Hepatocyte (in vitro differentiated cells): ENCODE measurements around the gene TMEM17. TPM values are rescaled to one million over a fixed set of nuclear protein-coding genes. Genes with fewer than 3 reads are reported as not detected.

Source experiments
- DNase-seq: peaks from one replicate; pipeline ENCODE4 v3.0.0-alpha.2; 2016; ENCODE audit warnings: low spot score
- H2AFZ ChIP-seq: fragments of 200-600 bp; sonication (generic); 2 replicates; pipeline ENCODE4 v1.6.0; 2016; ENCODE audit warnings: antibody characterized with exemption, mild to moderate bottlenecking
- H3K27ac ChIP-seq: fragments of 200-600 bp; sonication (generic); 2 replicates; pipeline ENCODE4 v1.5.1; 2016; ENCODE audit warnings: mild to moderate bottlenecking
- H3K27me3 ChIP-seq: fragments of 200-600 bp; sonication (generic); 2 replicates; pipeline ENCODE4 v1.6.1; 2016
- H3K36me3 ChIP-seq: fragments of 200-600 bp; sonication (generic); replicated peaks from 2 replicates; pipeline ENCODE4 v1.5.1; 2016; ENCODE audit warnings: low read depth; ENCODE audit not compliant: insufficient read depth
- H3K4me1 ChIP-seq: fragments of 200-600 bp; sonication (generic); 2 replicates; pipeline ENCODE4 v1.5.1; 2016; ENCODE audit warnings: mild to moderate bottlenecking, moderate library complexity; ENCODE audit not compliant: insufficient read depth
- H3K4me2 ChIP-seq: fragments of 200-600 bp; sonication (generic); 2 replicates; pipeline ENCODE4 v1.6.0; 2016
- H3K4me3 ChIP-seq: fragments of 200-600 bp; sonication (generic); 2 replicates; pipeline ENCODE4 v1.5.1; 2016; ENCODE audit warnings: mild to moderate bottlenecking
- H3K79me2 ChIP-seq: fragments of 200-600 bp; sonication (generic); 2 replicates; pipeline ENCODE4 v1.6.0; 2017; ENCODE audit warnings: mild to moderate bottlenecking
- H3K9me2 ChIP-seq: fragments of 200-600 bp; sonication (generic); replicated peaks from 2 replicates; pipeline ENCODE4 v1.6.0; 2017; ENCODE audit warnings: mild to moderate bottlenecking; ENCODE audit not compliant: insufficient read depth
- H3K9me3 ChIP-seq: fragments of 200-600 bp; sonication (generic); 2 replicates; pipeline ENCODE4 v1.5.1; 2016; ENCODE audit warnings: low read depth, mild to moderate bottlenecking
- H4K20me1 ChIP-seq: fragments of 200-600 bp; sonication (generic); 2 replicates; pipeline ENCODE4 v1.6.0; 2016; ENCODE audit warnings: mild to moderate bottlenecking; ENCODE audit not compliant: insufficient read depth, poor library complexity, severe bottlenecking
- EZH2 ChIP-seq: fragments of 200-600 bp; sonication (generic); IDR thresholded peaks from 2 replicates; pipeline ENCODE4 v1.6.1; 2016; ENCODE audit warnings: antibody characterized with exemption, mild to moderate bottlenecking, borderline replicate concordance
- EZH2phosphoT487 ChIP-seq: fragments of 200-600 bp; sonication (generic); IDR thresholded peaks from one replicate; pipeline ENCODE4 v1.6.1; 2018; ENCODE audit warnings: antibody characterized with exemption, mild to moderate bottlenecking, low read depth, moderate library complexity; ENCODE audit not compliant: unreplicated experiment, severe bottlenecking
- WGBS: methylation state at CpG from one replicate; pipeline ENCODE4 v1.1.6; 2016; ENCODE audit warnings: low lambda C conversion rate; ENCODE audit errors: missing lambda C conversion rate; 5-methylcytosine and 5-hydroxymethylcytosine counted together
- polyA plus RNA-seq: library from polyadenylated mRNA; unstranded; fragments of >200 nt; fragmentation: Nextera tagmentation; extraction: Ambion mirVana; gene quantifications from 2 replicates; pipeline ENCODE4 v1.2.1, GENCODE V29; 2016
- total RNA-seq: library from RNA; depleted of rRNA; stranded (reverse); fragments of >200 nt; gene quantifications from 2 replicates; pipeline ENCODE4 v1.2.3, GENCODE V29; 2014
- TF ChIP-seq, protein P1 (sequence below): fragments of 200-600 bp; sonication (generic); IDR thresholded peaks from 2 replicates; pipeline ENCODE4 v1.5.1; 2016; ENCODE audit warnings: antibody characterized with exemption, mild to moderate bottlenecking; ENCODE audit not compliant: poor library complexity

Gene TMEM17
- total and polyA plus RNA-seq, 2 experiments from 2014 or later = 3.6 TPM

DNA sequence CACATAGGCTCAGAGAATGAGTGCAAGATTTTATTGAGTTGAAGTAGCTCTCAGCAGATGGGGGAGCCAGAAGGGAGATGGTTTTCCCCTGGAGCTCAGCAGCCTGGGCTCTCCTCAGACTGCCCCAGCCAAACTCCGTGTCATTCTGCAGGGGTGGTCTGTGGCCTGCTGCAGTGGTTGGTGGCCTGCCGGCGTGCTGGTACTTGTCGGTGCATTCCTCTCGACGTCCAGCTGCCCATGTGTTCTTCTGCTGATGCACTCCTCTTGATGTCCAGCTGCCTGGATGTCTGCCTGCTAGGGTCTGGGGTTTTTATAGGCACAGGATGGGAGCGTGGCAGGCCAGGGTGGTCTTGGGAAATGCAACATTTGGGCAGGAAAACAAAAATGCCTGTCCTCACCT, 25.6 kb upstream of the TMEM17 start:
- H4K20me1 ChIP-seq = no peaks in the 10 kb centered on the region
- no peaks in the 10 kb centered on the region for H3K27me3 ChIP-seq
- no peaks in the 10 kb centered on the region for H3K79me2 ChIP-seq
- no peak overlapping the region for H3K4me3 ChIP-seq
- H3K4me2 ChIP-seq = no peak overlapping the region
- H3K9me2 ChIP-seq = no peaks in the 10 kb centered on the region
- no peak overlapping the region for H2AFZ ChIP-seq
- no peak overlapping the region for H3K27ac ChIP-seq
- 82% methylated on average over 7 of the region's 7 CpGs for WGBS
- H3K9me3 ChIP-seq = no peaks in the 10 kb centered on the region
- no peak for DNase-seq
- H3K4me1 ChIP-seq = peaks cover 13% of the 10 kb centered on the region
- TF ChIP-seq EZH2 = no peak
- TF ChIP-seq, protein P1, sequence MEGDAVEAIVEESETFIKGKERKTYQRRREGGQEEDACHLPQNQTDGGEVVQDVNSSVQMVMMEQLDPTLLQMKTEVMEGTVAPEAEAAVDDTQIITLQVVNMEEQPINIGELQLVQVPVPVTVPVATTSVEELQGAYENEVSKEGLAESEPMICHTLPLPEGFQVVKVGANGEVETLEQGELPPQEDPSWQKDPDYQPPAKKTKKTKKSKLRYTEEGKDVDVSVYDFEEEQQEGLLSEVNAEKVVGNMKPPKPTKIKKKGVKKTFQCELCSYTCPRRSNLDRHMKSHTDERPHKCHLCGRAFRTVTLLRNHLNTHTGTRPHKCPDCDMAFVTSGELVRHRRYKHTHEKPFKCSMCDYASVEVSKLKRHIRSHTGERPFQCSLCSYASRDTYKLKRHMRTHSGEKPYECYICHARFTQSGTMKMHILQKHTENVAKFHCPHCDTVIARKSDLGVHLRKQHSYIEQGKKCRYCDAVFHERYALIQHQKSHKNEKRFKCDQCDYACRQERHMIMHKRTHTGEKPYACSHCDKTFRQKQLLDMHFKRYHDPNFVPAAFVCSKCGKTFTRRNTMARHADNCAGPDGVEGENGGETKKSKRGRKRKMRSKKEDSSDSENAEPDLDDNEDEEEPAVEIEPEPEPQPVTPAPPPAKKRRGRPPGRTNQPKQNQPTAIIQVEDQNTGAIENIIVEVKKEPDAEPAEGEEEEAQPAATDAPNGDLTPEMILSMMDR = no peak
- no peak for TF ChIP-seq EZH2phosphoT487
- no peaks in the 10 kb centered on the region for H3K36me3 ChIP-seq

DNA sequence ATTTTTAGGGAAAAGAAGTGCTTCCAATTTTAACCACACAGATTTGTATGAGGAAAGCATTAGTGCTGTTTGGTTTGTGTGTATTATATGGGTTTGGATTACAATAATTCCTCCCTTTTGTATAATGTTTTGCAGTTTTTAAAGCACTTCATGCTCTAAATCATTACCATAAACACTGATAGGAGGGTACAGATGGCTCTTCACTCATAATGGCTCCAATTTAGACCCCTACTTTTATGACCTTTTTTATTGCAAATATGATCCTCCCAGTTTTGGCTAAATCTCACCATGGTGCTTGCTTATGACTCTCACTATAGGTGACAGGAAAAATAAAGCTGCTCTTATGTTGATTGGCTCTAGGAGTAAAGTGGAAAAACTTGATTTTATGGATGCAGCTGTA, 23.8 kb upstream of the TMEM17 start:
- H3K9me3 ChIP-seq = no peaks in the 10 kb centered on the region
- no peak overlapping the region for H3K27ac ChIP-seq
- no peaks in the 10 kb centered on the region for H3K79me2 ChIP-seq
- no peaks in the 10 kb centered on the region for H3K27me3 ChIP-seq
- peaks cover 25% of the 10 kb centered on the region for H3K4me1 ChIP-seq
- H2AFZ ChIP-seq = no peak overlapping the region
- H4K20me1 ChIP-seq = no peaks in the 10 kb centered on the region
- H3K4me3 ChIP-seq = no peak overlapping the region
- H3K36me3 ChIP-seq = no peaks in the 10 kb centered on the region
- H3K9me2 ChIP-seq = no peaks in the 10 kb centered on the region
- H3K4me2 ChIP-seq = no peak overlapping the region
- TF ChIP-seq, protein P1 = no peak
- no peak for TF ChIP-seq EZH2phosphoT487
- TF ChIP-seq EZH2 = no peak
- DNase-seq = no peak

DNA sequence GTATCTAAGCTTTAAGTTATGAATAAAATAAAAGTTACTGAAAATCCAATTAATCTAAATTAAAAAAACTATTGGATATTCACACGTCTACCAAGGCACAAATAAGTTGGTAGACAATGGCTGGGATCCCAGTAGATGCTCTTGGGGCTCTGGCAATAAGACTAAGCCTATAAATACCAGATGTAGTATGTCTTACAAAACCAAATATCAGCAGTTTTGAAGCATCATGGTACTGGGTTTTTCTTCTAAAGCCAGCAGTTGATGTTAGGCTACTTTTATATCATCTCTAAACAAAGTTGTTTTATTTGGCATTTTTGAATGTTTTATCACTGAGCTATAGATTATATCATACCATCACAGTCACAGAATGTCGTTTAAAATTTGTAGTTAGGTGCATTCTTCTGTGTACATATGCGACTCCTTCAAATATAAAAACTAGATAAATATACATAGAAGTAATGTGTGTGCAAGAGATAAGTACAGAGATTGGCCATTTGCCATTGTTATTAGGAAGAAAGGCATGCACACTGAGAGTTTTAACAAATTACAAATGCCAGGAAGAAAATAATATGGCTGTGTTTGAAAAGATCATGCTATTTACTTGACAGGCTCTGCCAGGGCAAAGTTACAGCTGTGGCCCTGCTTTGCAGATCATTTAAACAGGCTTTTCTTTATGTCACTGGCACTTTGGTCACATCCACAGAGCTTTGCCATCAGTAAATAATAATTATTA, 21.6 kb upstream of the TMEM17 start:
- TF ChIP-seq EZH2 = no peak
- TF ChIP-seq EZH2phosphoT487 = no peak
- TF ChIP-seq, protein P1 = no peak
- no peak overlapping the region for H3K4me3 ChIP-seq

More for the DNA sequence above, 21.6 kb upstream of the TMEM17 start:
- Histone ChIP-seq H3K36me3 (no peaks in the 10 kb centered on the region), H3K4me2 (no peak overlapping the region), H3K9me3 (no peaks in the 10 kb centered on the region), H3K27ac (no peak overlapping the region), H4K20me1 (no peaks in the 10 kb centered on the region), H3K27me3 (no peaks in the 10 kb centered on the region), H3K79me2 (no peaks in the 10 kb centered on the region), H3K9me2 (no peaks in the 10 kb centered on the region), H3K4me1 (peaks cover 25% of the 10 kb centered on the region), H2AFZ (no peak overlapping the region)
- WGBS = 51% methylated on average over 3 of the region's 3 CpGs
- no peak for DNase-seq
